Spleen (tissue), 11 donors: ENCODE results near the gene CTDSPL. TPM values are rescaled to one million over a fixed set of nuclear protein-coding genes. Genes with fewer than 3 reads are reported as not detected.

ENCODE experiments used
- DNase-seq: peaks from one replicate; pipeline ENCODE4 v3.0.0-alpha.2; 2020
- H3K27ac ChIP-seq, 8 donors: fragments of 200-600 bp; sonication (generic) in 7 of 8; 1 replicate in 4 of 8; 2 replicates in 4 of 8; pipeline versions ENCODE4 v1.5.0 to v1.8.0; 2016 to 2021; ENCODE audit warnings: inconsistent platforms in 4 of 8, mild to moderate bottlenecking in 4 of 8, moderate library complexity in 1 of 8
- H3K27me3 ChIP-seq, 7 donors: fragments of 200-600 bp; sonication (generic) in 6 of 7; replicated peaks in 1 of 7; 1 replicate in 4 of 7; 2 replicates in 3 of 7; pipeline versions ENCODE4 v1.5.0 to v1.8.0; 2016 to 2021; ENCODE audit warnings: inconsistent platforms in 3 of 7, mild to moderate bottlenecking in 1 of 7
- H3K36me3 ChIP-seq, 6 donors: fragments of 200-600 bp; sonication (generic) in 5 of 6; 1 replicate in 4 of 6; 2 replicates in 2 of 6; pipeline versions ENCODE4 v1.5.0 to v1.8.0; 2016 to 2021; ENCODE audit warnings: inconsistent platforms in 2 of 6
- H3K4me1 ChIP-seq, 6 donors: fragments of 200-600 bp; sonication (generic) in 5 of 6; 1 replicate in 3 of 6; 2 replicates in 3 of 6; pipeline versions ENCODE4 v1.5.0 to v1.8.0; 2016 to 2021; ENCODE audit warnings: inconsistent platforms in 3 of 6
- H3K4me3 ChIP-seq, 8 donors: fragments of 200-600 bp; sonication (generic) in 7 of 8; 1 replicate in 4 of 8; 2 replicates in 4 of 8; pipeline versions ENCODE4 v1.5.0 to v1.8.0; 2016 to 2021; ENCODE audit warnings: inconsistent platforms in 4 of 8, mild to moderate bottlenecking in 4 of 8, moderate library complexity in 2 of 8
- H3K9me3 ChIP-seq, 8 donors: fragments of 200-600 bp; sonication (generic) in 7 of 8; 1 replicate in 4 of 8; 2 replicates in 4 of 8; pipeline versions ENCODE4 v1.5.0 to v1.8.0; 2016 to 2021; ENCODE audit warnings: inconsistent platforms in 4 of 8
- CTCF ChIP-seq, 11 experiments: fragments of 200-600 bp in 7 of 11; fragments of 450-650 bp in 4 of 11; sonication (generic) in 4 of 11; IDR thresholded peaks in 8 of 11; conservative IDR thresholded peaks in 3 of 11; 1 replicate in 7 of 11; 2 replicates in 4 of 11; pipeline versions ENCODE4 v1.4.0 to v1.8.0; 2016 to 2021; ENCODE audit warnings: antibody characterized with exemption in 11 of 11, inconsistent platforms in 4 of 11, mild to moderate bottlenecking in 1 of 11
- POLR2A ChIP-seq, 3 donors: fragments of 450-650 bp; IDR thresholded peaks; one replicate each; pipeline ENCODE4 v1.5.1; 2017; ENCODE audit warnings: antibody characterized with exemption in 3 of 3, mild to moderate bottlenecking in 1 of 3
- POLR2AphosphoS5 ChIP-seq, 3 donors: sonication (generic); formaldehyde crosslinking; IDR thresholded peaks; one replicate each; pipeline ENCODE4 v1.5.1; 2017; ENCODE audit warnings: antibody characterized with exemption in 3 of 3
- WGBS, 5 donors: extraction: QIAGEN DNeasy Blood & Tissue Kit in 3 of 5; methylation state at CpG; one replicate each; pipeline versions ENCODE4 v1.1.5 to v1.1.7; 2013 to 2018; 5-methylcytosine and 5-hydroxymethylcytosine counted together
- intact Hi-C: fragments of 100-400 bp; cut with DNase I; formaldehyde crosslinking; loops from one replicate; pipeline ENCODE4 v1.15.0; 2023; ENCODE audit warnings: low total_unique reads
- polyA plus RNA-seq, 3 donors: library from polyadenylated mRNA; stranded (reverse); fragments of 200-250 nt; gene quantifications; one replicate each; pipeline ENCODE4 v1.2.1, GENCODE V29; 2013
- total RNA-seq, 7 donors: library from RNA; depleted of rRNA in 3 of 7; stranded (reverse); fragments of >200 nt in 3 of 7; fragmentation: NEBNext Ultra II Directional in 4 of 7; extraction: Animal tissue kit (Norgen Biotek cat#: 25700) in 4 of 7; gene quantifications; one replicate each; pipeline versions ENCODE4 v1.1.0 to v1.2.1, GENCODE V29; 2016 to 2021
- donor health status: healthy with polysubstance abuse.
- donor health status: DM: no; HTN: no; CAD: no; lungs with moderate emphysema.
- donor health status: DM: no; HTN: no; CAD: no.
- donor health status: Bipolar disorder and iron deficiency.
- donor health status: healthy.
- donor health status: DM: no; HTN: no; CAD: no.
- donor health status: DM: yes; HTN: yes; CAD: no.

The CTDSPL gene
- total and polyA plus RNA-seq, 10 donors, result 3.9 to 46.0 (median 26.2) TPM

- no peak for DNase-seq
- no peaks in the 10 kb centered on the region for H3K9me3 ChIP-seq
- H3K36me3 ChIP-seq, result peaks cover 0 to 76% (median 2%) of the 10 kb centered on the region in 6 donors
- H3K4me3 ChIP-seq, result no peak overlapping the region
- peaks cover 0 to 20% (median 6%) of the 10 kb centered on the region in 6 donors for H3K4me1 ChIP-seq
- TF ChIP-seq POLR2A (IDR thresholded peaks at IDR 0.05) (no peak), CTCF (IDR thresholded peaks at IDR 0.05 in 8 of 11, conservative IDR thresholded peaks at IDR 0.05 in 3 of 11) (no peak), POLR2AphosphoS5 (IDR thresholded peaks at IDR 0.05) (no peak)
- intact Hi-C loops, result no loop called here
- no peaks in the 10 kb centered on the region for H3K27me3 ChIP-seq
- 86 to 96% (median 93%) methylated on average over 2 of the region's 2 CpGs for WGBS, 5 donors
- no peak overlapping the region for H3K27ac ChIP-seq
These were observed 45.4 kb upstream of the CTDSPL start for GRCh38 chr3:37816271-37816670.

GRCh38 chr3:37819591-37819990, 42.1 kb upstream of the CTDSPL start:
- no peak for DNase-seq
- peaks cover 0 to 3% (median 0%) of the 10 kb centered on the region in 6 donors for H3K4me1 ChIP-seq
- intact Hi-C loops, result no loop called here
- H3K27ac ChIP-seq, result no peak overlapping the region
- H3K9me3 ChIP-seq, result no peaks in the 10 kb centered on the region
- 62 to 77% (median 71%) methylated on average over 3 of the region's 3 CpGs for WGBS, 5 donors
- TF ChIP-seq CTCF (IDR thresholded peaks at IDR 0.05 in 8 of 11, conservative IDR thresholded peaks at IDR 0.05 in 3 of 11), result no peak
- no peak for TF ChIP-seq POLR2A (IDR thresholded peaks at IDR 0.05)
- no peak for TF ChIP-seq POLR2AphosphoS5 (IDR thresholded peaks at IDR 0.05)
- no peak overlapping the region for H3K4me3 ChIP-seq
- H3K27me3 ChIP-seq, result no peaks in the 10 kb centered on the region
- peaks cover 0 to 74% (median 2%) of the 10 kb centered on the region in 6 donors for H3K36me3 ChIP-seq

GRCh38 chr3:37820286-37820685, 41.4 kb upstream of the CTDSPL start:
- H3K9me3 ChIP-seq, result no peaks in the 10 kb centered on the region
- H3K27me3 ChIP-seq, result no peaks in the 10 kb centered on the region
- intact Hi-C loops, result no loop called here
- H3K4me1 ChIP-seq, result peaks cover 0 to 3% (median 0%) of the 10 kb centered on the region in 6 donors
- WGBS, 5 donors, result 51 to 80% (median 69%) methylated on average over 3 of the region's 3 CpGs
- TF ChIP-seq POLR2A (IDR thresholded peaks at IDR 0.05) (no peak), POLR2AphosphoS5 (IDR thresholded peaks at IDR 0.05) (no peak), CTCF (IDR thresholded peaks at IDR 0.05 in 8 of 11, conservative IDR thresholded peaks at IDR 0.05 in 3 of 11) (no peak)
- no peak overlapping the region for H3K27ac ChIP-seq
- H3K36me3 ChIP-seq, result peaks cover 0 to 67% (median 2%) of the 10 kb centered on the region in 6 donors
- H3K4me3 ChIP-seq, result no peak overlapping the region
- DNase-seq, result no peak

- H3K4me1 ChIP-seq, result peaks cover 0 to 3% (median 0%) of the 10 kb centered on the region in 6 donors
These were observed 38.5 kb upstream of the CTDSPL start for GRCh38 chr3:37823189-37823588.

More at GRCh38 chr3:37823189-37823588, 38.5 kb upstream of the CTDSPL start:
- no peak for DNase-seq
- Histone ChIP-seq H3K27ac (no peak overlapping the region), H3K9me3 (no peaks in the 10 kb centered on the region), H3K36me3 (peaks cover 0 to 42% (median 2%) of the 10 kb centered on the region in 6 donors), H3K4me3 (no peak overlapping the region), H3K27me3 (no peaks in the 10 kb centered on the region)
- WGBS, 5 donors, result 75 to 95% (median 83%) methylated on average over 4 of the region's 4 CpGs
- TF ChIP-seq POLR2AphosphoS5 (IDR thresholded peaks at IDR 0.05) (no peak), POLR2A (IDR thresholded peaks at IDR 0.05) (no peak), CTCF (IDR thresholded peaks at IDR 0.05 in 8 of 11, conservative IDR thresholded peaks at IDR 0.05 in 3 of 11) (no peak)
- intact Hi-C loops, result no loop called here
